ENCODE results near the gene TFAM.

TFAM gene

GRCh38 chr10:58384999-58385783 lies at the start of gene TFAM:
Gene TFAM, plus strand, starts transcription at chr10:58385410. Its CDS starts 138 bp downstream, at chr10:58385548.
- peak; percentile 93 for DNase-seq (ENCODE audit: low spot score)

DNA sequence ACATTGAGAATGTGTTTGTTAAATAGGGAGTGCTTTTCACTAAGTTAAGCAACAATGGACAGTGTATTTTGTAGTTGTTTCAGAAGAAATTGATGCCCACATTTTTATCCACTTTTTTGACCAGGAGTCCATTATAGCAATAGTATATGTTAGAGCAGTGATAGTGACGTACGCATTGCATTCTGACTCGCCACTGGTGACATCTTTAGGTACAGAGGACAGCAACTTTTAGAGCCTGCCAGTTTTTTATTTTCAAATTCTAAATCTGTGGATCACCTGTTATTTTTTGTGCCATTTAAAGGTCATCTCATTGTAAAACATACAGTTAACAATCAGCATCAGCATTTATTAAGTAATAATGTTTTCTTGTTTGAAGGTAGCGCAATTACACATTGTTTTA lies 49.0 kb upstream of the TFAM start:
- DNase-seq (ENCODE audit: low spot score): no peak

- no peak for DNase-seq (ENCODE audit: low spot score)
Measured at GRCh38 chr10:58341422-58341821, 43.8 kb upstream of the TFAM start.

DNA sequence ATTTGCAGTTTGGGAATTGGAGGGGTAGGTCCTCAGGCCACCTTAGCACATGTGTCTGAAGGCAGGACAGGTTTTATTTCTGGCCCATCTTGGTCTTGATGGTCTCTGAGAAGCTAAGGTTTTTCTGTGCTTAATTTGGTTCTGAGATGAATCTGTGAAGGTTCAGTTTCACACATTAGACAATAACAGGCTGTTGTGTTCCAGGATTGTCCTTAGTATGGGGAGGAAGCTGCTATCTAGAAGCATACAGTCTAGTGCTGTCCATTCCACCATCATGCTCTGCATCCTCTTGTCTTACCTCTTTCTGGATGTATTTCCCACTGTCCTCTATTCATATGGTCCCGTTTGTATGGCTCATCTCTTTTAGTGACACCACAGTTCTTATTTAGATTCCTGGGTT lies 43.3 kb upstream of the TFAM start:
- no peak for DNase-seq (ENCODE audit: low spot score)

- DNase-seq (ENCODE audit: low spot score): no peak
Measured at GRCh38 chr10:58347967-58348366, 37.2 kb upstream of the TFAM start.

DNA sequence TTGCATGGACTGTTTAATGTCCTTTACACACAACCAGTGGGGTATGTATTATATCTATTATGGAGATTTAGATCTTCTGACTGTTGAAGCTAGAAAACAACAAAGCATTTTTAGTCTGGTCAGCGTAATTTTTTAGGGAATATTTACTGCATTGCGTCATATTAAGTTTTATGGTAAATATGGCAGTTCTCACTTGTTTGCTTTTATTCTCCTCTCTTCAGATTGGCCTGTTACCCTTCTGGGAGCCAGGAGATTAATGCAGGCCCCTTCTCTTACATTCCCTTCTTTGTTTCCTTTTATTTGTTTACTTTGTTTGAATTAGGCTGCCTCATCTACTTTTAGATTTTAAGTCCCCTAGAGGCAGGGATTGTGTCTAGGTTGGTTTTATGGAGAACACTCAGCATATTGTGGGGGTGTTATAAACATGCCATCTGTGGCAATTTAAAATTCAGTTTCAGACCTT lies 36.6 kb upstream of the TFAM start:
- DNase-seq (ENCODE audit: low spot score): no peak

DNA sequence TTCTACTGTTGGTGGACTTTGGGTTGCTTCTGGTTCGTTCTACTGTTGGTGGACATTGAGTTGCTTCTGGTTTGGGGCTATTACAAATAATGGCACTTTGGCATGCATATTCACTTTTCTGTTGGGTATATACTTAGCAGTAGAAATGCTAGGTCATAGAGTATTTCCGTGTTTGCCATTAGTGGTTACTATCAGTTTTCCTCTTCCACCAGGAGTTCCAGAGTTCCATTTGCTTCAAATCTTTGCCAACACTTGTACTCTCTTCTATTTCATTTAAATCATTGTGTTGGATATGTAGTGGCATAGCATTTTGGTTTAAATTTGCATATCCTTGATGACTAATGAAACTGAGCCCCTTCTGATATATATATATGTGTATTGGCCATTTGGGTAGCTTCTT lies 35.2 kb upstream of the TFAM start:
- no peak for DNase-seq (ENCODE audit: low spot score)

GRCh38 chr10:58350619-58351323 lies 34.4 kb upstream of the TFAM start:
- no peak for DNase-seq (ENCODE audit: low spot score)

DNA sequence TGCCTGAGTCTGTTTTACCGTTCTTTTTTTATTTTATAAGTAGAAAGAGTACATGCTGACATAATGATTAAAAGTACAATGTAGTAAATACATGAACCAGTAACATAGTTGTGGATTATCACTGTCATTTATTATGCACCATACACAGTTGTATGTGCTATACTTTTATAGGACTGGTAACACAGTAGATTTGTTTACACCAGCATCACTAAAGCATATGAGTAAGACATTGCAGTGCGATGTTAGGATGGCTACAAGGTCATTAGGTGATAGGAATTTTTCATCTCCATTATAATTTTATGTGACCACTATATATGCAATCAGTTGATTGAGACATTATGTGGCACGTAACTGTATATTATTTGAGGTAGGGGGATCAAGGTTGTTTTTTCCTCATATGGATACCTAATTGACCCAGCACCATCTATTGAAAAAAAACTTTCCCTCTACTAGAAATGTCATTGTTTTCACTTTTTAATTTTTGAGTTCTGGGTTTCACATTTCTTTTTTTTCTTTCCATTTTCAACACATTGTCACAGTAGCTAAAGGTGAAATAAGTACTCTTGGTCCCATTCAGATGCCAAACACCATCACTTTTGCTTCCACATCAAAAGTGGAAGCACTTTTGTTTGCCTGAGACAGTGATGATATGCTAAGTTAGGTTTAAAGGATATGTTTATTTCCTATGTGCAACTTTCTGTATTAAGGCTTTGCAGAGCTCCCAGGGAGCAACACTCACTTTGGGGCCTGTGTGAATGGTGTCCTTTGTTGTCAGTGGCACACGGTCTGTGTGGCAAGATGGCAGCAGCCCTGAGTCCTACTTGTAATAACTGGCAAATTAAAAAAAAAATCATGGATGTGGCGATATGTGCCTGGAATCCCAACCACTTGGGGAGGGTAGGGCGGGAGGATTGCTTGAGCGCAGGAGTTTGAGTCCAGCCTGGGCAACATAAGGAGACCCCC lies 33.3 kb upstream of the TFAM start:
- no peak for DNase-seq (ENCODE audit: low spot score)

DNA sequence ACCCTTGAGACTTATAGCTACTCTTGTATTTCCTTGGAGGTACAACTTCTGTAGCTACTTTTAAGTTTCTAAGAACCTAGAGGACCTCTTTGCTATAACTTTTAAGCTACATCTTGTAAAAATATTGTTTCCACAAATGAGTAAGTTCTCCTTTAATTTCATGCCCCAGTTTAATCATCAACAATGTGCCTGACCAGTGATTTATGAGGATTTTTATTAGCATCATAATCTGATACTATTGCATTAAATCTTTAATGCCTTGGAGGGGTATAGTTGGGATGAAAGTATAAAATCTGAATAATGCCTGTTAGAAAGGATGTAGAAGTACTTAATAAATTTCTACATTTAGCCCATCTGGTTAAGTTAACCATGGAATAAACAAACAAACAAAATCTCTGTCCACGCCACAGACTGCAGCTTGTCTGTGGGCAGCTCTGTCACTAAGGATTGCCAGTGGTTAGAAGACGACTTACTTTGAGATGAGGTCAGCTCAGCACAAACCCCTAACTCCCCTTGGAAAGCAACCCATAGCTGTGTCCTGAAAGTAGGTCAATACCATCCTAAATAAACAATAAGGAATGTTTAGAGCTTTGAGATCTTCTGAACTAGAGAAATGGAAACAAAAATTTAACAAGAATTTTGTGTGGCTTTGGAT lies 32.1 kb upstream of the TFAM start:
- no peak for DNase-seq (ENCODE audit: low spot score)

GRCh38 chr10:58356756-58357155 lies 28.5 kb upstream of the TFAM start:
- no peak for DNase-seq (ENCODE audit: low spot score)

DNA sequence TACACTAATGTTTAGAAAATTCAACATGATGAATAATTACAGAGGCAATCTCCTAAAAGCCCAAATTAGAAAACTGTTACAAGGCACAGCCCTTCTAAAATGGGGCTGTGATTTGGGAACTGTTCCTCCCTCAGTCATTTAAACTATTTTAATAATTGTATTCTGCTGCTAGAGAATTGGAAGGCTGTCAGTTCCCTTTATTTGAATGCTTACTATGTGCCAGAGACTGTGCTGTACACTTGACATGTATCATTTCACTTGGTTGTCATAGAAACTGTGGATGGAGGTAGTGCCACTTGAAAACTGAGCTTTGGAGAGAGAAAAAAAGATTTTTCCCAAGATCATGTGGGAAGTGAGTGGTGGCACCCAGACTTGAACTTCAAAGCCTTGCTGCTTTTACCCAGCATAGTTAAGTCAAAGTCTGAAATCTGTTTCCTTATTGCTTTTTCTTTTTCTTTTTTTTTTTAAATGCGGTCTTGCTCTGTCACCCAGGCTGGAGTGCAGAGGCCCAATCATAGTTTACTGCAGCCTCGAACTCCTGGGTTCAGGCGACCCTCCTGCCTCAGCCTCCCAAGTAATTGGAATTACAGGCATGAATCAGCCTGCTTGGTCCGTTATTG lies 26.8 kb upstream of the TFAM start:
- no peak for DNase-seq (ENCODE audit: low spot score)

GRCh38 chr10:58358947-58359346 lies 26.3 kb upstream of the TFAM start:
- DNase-seq (ENCODE audit: low spot score): no peak

- DNase-seq (ENCODE audit: low spot score): no peak
Measured at GRCh38 chr10:58359541-58359940, 25.7 kb upstream of the TFAM start.

- DNase-seq (ENCODE audit: low spot score): no peak
Measured at GRCh38 chr10:58360412-58361004, 24.7 kb upstream of the TFAM start.

GRCh38 chr10:58361353-58361752 lies 23.9 kb upstream of the TFAM start:
- DNase-seq (ENCODE audit: low spot score): no peak

DNA sequence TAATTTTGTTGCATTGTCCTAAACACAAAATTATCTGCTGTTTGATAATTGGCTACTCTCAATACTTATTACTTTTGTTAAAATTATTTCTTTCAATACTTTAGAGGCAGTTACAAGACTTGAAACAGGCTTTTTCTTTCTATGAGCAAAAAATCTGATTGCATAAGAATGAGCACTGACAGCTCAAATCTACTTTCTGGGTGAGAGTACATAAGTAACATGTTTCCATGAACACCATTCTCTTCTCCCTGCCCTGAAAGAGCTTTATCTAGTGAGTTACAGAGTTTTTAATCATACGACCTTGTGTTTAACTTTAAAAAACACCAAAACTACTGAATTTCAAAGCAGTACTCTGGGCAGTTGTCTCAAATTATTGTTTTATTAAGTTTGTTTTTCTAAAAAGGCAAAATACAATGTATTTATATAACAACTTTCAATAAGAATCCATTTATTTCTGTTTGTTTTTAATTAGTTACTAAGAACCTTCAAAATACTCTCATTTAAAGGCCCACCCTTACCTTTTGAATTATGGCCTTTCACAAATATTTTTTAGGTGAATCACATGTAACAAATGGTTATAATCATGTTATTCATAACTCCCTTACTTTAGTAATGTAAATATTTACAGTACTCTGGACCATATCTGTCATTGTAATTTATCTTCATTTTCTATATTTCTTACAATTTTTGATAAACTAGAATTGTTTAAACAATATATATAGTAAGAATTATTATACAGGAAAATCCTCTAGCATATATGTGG lies 23.0 kb upstream of the TFAM start:
- no peak for DNase-seq (ENCODE audit: low spot score)

DNA sequence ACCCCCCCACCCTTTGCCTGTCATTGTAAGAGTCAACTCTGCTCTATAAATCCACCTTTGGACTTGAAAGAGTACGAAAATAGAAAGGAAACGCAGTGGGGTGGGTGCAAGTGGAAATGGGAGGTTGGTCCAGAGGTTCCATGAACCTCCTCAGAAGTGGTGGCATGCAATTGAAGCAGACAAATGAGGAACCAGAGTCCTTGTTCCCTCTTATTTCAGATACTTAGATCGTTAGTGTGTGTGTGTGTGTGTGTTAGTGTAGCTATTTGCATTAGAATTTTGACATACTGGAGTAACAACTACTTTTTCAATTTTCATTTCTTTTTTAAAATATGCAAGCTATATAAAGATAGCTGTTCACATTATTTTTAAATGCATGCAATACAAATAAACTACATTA lies 18.1 kb upstream of the TFAM start:
- no peak for DNase-seq (ENCODE audit: low spot score)

GRCh38 chr10:58371473-58371872 lies 13.7 kb upstream of the TFAM start:
- no peak for DNase-seq (ENCODE audit: low spot score)

Data from germinal center (tissue), 1 donor.